ENCODE data around the gene CLMP.

The CLMP gene

GRCh38 chr11:123169821-123170220 lies 25.2 kb downstream of the CLMP start:
- TF ChIP-seq EZH2 (IDR thresholded peaks at IDR 0.05; ENCODE audit: borderline replicate concordance, low read length) (no peak), CTCF (IDR thresholded peaks at IDR 0.05; ENCODE audit: low read length) (no peak)
- Histone ChIP-seq H3K4me2 (ENCODE audit: low read length) (no peak overlapping the region), H3F3A (ENCODE audit: insufficient read depth, low read length) (no peaks in the 10 kb centered on the region), H3K9me2 (ENCODE audit: low read depth, low read length) (no peaks in the 10 kb centered on the region), H3K4me3 (ENCODE audit: low read depth, low read length, poor library complexity, severe bottlenecking) (no peak overlapping the region), H3K79me2 (ENCODE audit: insufficient read depth, low read length) (no peaks in the 10 kb centered on the region), H2AFZ (ENCODE audit: low read length) (no peak overlapping the region), H3K9me3 (ENCODE audit: low read length) (no peaks in the 10 kb centered on the region), H3K36me3 (ENCODE audit: insufficient read depth, low read length) (no peaks in the 10 kb centered on the region), H4K20me1 (ENCODE audit: insufficient read depth, low read length) (no peaks in the 10 kb centered on the region), H3K4me1 (ENCODE audit: insufficient read depth, low read length, severe bottlenecking) (no peaks in the 10 kb centered on the region), H3K27ac (ENCODE audit: low read depth, low read length, poor library complexity, severe bottlenecking) (no peak overlapping the region), H3K9ac (ENCODE audit: low read length) (no peak overlapping the region), H3K27me3 (ENCODE audit: insufficient read depth, low read length) (no peaks in the 10 kb centered on the region)

GRCh38 chr11:123168955-123169484 lies 26.0 kb downstream of the CLMP start:
- no peaks in the 10 kb centered on the region for H3K36me3 ChIP-seq (ENCODE audit: insufficient read depth, low read length)
- no peak overlapping the region for H3K9ac ChIP-seq (ENCODE audit: low read length)
- no peaks in the 10 kb centered on the region for H3K9me3 ChIP-seq (ENCODE audit: low read length)
- TF ChIP-seq EZH2 (IDR thresholded peaks at IDR 0.05; ENCODE audit: borderline replicate concordance, low read length) (no peak), CTCF (IDR thresholded peaks at IDR 0.05; ENCODE audit: low read length) (no peak)
- no peaks in the 10 kb centered on the region for H4K20me1 ChIP-seq (ENCODE audit: insufficient read depth, low read length)
- H3K27ac ChIP-seq (ENCODE audit: low read depth, low read length, poor library complexity, severe bottlenecking): no peak overlapping the region
- no peak overlapping the region for H3K4me3 ChIP-seq (ENCODE audit: low read depth, low read length, poor library complexity, severe bottlenecking)
- no peaks in the 10 kb centered on the region for H3K27me3 ChIP-seq (ENCODE audit: insufficient read depth, low read length)
- H3F3A ChIP-seq (ENCODE audit: insufficient read depth, low read length): no peaks in the 10 kb centered on the region
- no peak overlapping the region for H3K4me2 ChIP-seq (ENCODE audit: low read length)
- no peaks in the 10 kb centered on the region for H3K9me2 ChIP-seq (ENCODE audit: low read depth, low read length)
- H2AFZ ChIP-seq (ENCODE audit: low read length): no peak overlapping the region
- H3K79me2 ChIP-seq (ENCODE audit: insufficient read depth, low read length): no peaks in the 10 kb centered on the region
- H3K4me1 ChIP-seq (ENCODE audit: insufficient read depth, low read length, severe bottlenecking): no peaks in the 10 kb centered on the region

GRCh38 chr11:123168241-123168640 lies 26.8 kb downstream of the CLMP start:
- Histone ChIP-seq H3K9me3 (ENCODE audit: low read length) (no peaks in the 10 kb centered on the region), H3K9ac (ENCODE audit: low read length) (no peak overlapping the region), H3K36me3 (ENCODE audit: insufficient read depth, low read length) (no peaks in the 10 kb centered on the region), H3K4me1 (ENCODE audit: insufficient read depth, low read length, severe bottlenecking) (no peaks in the 10 kb centered on the region), H3K27ac (ENCODE audit: low read depth, low read length, poor library complexity, severe bottlenecking) (no peak overlapping the region), H3K27me3 (ENCODE audit: insufficient read depth, low read length) (no peaks in the 10 kb centered on the region), H3K4me3 (ENCODE audit: low read depth, low read length, poor library complexity, severe bottlenecking) (no peak overlapping the region), H3F3A (ENCODE audit: insufficient read depth, low read length) (no peaks in the 10 kb centered on the region), H3K9me2 (ENCODE audit: low read depth, low read length) (no peaks in the 10 kb centered on the region), H2AFZ (ENCODE audit: low read length) (no peak overlapping the region), H3K4me2 (ENCODE audit: low read length) (no peak overlapping the region), H3K79me2 (ENCODE audit: insufficient read depth, low read length) (no peaks in the 10 kb centered on the region), H4K20me1 (ENCODE audit: insufficient read depth, low read length) (no peaks in the 10 kb centered on the region)
- TF ChIP-seq CTCF (IDR thresholded peaks at IDR 0.05; ENCODE audit: low read length) (no peak), EZH2 (IDR thresholded peaks at IDR 0.05; ENCODE audit: borderline replicate concordance, low read length) (no peak)
